ENCODE results near the gene CHGA.

The CHGA gene

DNA sequence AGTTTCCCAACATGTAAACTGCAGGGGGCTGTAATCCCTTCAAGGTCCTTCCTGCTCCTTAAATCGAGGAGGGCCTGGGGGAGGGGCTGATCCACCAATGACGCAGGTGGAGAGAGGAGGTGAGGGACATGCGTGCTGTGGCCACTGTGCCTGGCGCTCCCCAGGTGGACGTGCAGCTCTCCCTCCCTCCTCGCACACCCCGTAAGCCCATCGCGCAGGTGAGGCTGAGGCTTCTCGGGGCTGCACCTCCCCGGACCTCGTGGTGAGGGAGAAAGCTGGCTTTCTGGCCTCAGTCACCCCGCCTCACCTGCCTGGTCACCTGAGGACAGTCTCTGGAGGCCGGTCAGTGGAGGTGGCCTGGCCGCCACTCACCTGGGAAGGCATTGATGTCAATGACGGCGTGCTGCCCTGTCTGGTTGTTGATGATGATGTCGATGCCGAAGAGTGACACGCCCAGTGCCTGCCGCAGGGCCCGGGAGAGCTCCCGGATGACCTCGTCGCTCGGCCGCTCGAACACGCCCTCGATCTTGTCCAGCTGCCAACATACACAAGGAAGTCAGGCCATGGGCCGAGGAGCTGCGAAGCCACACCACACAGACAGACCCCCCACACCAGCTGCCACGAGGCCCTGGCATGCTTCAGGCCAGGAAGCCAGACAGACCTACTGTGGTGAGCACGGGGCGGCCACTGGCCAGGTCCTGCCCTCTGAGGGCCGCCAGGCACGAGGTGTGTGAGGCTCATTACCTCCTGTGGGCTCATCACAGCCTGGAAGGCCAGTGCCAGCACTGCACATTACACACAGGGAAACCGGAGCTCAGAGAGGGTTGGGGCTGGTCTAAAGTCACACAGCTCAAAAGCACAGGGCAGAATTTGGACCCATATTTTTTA lies 23.3 kb downstream of the CHGA start:
- peak; percentile 34 for DNase-seq

DNA sequence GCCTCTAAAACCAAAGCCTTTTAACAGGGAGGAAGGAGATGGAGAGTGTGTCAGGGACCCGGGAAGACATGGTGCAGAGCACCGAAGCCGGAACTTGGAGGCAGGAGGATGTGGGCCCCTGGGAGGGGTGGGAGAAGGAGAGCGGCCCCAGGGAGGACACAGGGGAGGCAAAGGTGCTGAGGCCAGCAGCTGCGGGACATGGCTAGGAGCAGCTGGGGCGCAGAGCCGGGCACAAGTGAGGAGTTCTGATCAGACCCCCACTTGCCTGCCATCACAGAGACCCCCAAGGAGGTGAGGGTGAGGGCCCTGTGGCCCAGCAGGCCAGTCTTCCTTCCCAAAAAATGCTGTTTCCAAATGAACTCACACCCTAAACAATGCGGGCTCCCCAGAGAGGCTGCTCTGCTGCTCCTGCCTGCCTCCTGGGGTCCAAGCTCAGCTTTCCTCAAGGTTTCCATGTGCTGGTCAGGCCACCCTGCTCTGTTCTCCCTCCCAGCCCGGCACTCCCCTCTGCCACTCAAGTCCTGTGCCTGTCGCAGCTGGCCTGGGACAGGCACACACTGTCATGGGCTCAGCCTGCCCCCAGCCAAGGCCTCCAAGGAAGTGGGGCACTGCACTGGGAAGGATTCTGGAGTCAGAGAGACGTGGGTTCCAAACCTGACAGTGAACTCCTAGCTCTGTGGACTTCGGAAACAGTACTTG lies 24.0 kb downstream of the CHGA start:
- no peak for DNase-seq

DNA sequence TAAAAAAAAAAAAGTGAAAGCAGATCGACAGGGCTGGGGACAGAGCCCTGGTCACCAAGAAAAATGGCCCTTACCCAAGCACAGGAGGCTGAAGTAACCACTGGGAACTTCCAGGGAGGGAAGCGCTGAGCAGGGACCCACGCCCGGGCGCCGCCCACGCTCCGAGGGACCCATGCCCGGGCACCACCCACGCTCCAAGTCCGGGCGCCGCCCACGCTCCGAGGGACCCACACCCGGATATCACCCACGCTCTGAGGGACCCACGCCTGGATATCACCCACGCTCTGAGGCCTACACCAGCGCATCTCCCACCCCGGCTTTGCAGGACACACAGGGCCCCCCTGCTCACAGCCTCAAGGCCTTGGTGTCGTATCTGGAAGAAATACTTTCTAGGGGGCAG lies 25.7 kb downstream of the CHGA start:
- no peak for DNase-seq

DNA sequence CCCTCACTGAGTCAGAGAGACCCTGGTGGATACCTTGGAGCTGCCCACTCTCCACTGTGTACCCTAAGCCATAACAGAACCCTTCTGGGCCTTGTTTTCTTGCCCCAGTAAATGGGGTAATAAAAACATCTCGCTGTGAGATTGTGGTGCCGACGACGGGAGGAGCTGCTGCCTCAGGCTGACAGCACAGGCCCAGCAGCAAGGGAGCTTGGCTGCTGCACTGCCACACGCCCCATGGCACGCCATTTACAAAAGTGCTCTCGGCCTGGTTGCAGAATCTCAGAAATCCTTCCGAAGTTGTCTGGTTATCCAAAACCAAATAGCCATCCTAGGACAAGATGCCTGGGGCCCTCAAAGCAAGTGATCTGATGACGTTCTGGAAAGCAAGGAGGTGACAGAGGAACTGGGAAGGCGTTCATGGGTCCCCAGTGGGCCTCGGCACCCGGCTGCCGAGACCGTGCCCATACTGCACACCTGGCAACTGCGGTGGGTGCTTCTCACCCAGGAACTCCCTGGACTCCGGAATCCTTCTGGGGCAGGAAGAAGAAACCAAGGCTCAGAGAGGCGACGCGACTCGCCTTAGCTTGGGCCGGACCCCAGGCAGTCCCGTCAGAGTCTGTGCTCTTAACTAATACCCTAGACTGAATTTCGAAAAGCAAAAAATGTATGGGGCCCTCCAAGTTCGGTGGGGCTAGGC lies 26.7 kb downstream of the CHGA start:
- no peak for DNase-seq

DNA sequence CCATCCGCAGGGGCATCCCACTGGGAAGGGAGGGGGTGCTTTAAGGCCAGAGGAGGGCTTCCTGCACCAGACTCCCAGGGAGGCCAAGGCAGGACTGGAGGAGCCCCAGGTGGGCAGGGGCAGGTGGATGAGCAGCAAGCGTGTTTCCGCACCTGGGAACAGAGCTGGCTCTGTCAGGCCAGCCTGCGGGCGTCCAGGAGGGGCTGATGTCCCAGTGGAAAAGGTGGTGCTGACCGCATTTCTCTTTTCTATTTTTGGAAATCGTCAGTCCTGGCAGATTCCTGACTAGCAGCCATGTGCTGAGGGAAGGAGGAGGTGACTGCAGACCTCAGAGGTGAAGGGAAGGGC lies 27.2 kb downstream of the CHGA start:
- DNase-seq = no peak

- DNase-seq = no peak
Measured at GRCh38 chr14:92950773-92951172, 27.8 kb downstream of the CHGA start.

DNA sequence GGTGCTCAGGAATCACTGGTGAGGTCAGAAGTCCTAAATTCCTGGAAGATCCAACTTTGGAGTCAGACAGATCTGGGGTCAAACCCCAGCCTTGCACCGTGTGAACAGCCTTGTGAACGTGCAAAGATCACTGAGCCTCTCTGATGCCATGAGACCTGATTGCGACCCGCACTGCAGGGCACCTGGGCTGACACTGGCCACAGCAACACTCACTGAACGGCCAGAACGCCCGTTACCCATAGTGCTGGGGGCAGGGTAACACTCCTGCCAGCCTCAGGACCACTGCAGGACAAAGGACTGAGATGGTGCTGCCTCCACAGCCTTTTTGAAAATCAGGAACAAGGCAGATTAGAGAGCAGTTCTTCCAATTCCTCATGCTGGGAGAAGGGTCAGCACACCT lies 28.3 kb downstream of the CHGA start:
- no peak for DNase-seq

GRCh38 chr14:92951912-92952471 lies 29.0 kb downstream of the CHGA start:
- DNase-seq = peak; percentile 51

GRCh38 chr14:92952481-92953298 lies 29.7 kb downstream of the CHGA start:
- DNase-seq = no peak

GRCh38 chr14:92953526-92953925 lies 30.6 kb downstream of the CHGA start:
- no peak for DNase-seq

GRCh38 chr14:92954933-92955332 lies 32.0 kb downstream of the CHGA start:
- DNase-seq = no peak

GRCh38 chr14:92955381-92955780 lies 32.4 kb downstream of the CHGA start:
- DNase-seq = no peak

DNA sequence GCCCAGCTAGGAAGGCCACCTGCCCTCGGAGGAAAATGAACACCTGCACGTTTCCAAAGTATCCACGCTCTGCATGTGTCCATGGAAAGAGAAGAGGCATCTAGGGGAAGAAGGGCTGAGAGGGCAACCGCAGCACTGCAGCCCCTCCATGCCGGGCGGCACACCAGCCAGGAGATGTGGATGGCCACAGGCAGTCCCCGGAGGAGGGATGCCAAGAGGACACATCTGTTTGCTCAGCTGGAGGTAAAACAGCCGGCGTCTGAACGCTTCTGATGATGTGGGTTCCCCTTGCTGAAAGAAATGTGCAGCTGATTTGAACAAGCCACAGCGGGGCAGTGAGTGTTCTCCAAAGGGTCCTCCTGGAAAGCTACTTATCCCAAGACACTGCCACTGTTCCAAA lies 34.0 kb downstream of the CHGA start:
- DNase-seq = no peak

- DNase-seq = no peak
Measured at GRCh38 chr14:92958373-92959188, 35.6 kb downstream of the CHGA start.

GRCh38 chr14:92959189-92959531 lies 36.2 kb downstream of the CHGA start:
- DNase-seq = no peak

- DNase-seq = no peak
Measured at GRCh38 chr14:92959761-92960680, 37.1 kb downstream of the CHGA start.

DNA sequence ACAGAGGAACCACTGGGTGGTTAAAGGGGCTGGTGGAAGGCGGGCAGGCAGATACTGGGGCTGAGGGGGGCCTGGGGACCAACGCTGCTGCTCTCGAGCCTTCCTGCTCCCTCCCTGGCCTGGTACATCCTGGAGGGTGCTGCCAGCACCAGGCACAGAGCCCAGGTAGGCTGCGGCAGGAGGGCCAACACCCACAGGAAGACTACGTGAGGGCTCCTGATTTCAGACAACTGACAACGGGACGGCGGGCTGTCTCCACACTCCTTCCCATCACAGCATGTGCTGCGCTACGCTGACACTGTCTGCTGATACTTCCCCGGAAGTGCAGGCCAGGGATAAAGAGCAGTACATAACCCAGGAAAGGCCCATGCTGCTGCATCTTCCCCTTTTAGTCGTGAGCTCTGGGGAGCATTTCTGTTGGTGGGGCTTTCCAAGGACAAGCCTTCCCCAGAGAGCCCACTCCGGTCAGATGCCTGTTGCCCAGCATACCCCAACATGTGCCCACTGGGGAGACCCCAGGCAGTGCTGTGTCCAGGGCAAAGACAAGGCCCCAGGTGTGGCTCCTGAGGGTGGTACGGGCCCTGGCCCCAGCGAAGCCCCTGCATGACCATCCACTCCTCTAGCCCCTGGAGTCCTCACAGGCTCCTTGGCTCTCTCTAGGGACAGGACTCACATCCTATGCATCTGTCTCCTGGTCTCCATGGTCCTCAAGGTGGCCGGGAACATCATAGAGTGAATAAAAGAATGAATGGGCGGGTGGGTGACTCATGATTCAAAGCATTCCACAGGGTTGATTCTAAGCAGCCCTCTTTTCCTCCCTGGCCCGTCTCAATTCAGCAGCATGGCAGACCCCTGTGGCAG lies 38.0 kb downstream of the CHGA start:
- peak; percentile 67 for DNase-seq

DNA sequence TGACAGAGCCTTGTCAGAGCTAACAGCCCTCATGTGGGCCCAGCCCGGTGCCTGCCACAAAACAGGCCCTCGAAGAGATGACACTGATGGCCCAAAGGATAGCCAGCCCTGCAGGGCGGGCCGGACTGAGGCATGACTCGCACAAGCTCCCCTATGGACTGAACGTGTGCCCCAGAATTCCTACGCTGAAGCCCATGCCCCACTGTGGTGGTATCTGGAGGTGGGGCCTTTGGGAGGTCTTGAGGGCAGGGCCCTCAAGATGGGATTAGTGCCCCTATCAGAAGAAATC lies 38.6 kb downstream of the CHGA start:
- no peak for DNase-seq

DNA sequence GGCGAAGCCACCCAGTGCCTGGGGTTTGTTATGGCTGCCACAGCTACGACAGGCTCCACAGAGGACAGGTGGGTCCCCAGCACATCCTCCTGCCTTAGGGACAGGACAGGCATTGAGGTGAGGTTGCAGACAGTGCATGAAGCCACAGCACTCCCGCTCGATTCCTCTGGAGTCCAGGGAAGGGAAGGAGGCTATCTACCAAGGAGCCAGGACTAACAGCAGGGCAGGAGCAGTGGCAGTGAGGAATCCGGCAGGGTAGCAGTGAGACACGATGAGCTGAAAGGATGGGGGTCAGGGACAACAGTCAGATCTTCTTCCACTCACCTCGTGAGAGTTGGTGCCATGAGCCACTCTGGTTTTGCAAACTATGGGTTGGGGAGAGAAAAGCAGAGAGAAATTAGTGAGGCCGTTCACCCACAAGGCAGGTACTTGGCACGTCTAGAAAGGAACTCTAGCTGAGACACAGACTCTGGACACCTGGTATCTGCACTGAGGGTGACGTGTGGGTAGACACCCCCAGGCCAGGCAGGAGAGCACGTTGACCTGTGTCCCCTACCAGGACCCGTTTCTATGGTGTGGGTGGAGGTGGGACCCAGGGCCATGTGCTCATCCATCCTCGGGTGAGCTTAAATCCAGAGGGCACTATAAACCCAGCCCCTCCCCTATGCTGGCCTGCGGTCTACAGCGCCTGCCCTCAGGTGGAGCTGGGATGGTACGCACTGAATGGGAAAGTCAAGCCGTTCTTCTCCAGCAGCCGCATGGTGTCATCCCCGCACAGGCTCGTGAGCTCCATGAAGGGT lies 39.3 kb downstream of the CHGA start:
- DNase-seq = no peak

Measured in fibroblast of upper back skin (primary cell).